GM21528 (cell line): Measurements from ENCODE around the gene IMMP1L.
"Not testable (repeated sequence)": the region's sequence is repeated elsewhere in the genome, so short reads cannot be mapped to it uniquely, and the experiment has no call there.

ENCODE experiments used
- ATAC-seq: cut with Tn5 transposase; IDR thresholded peaks from one replicate; pipeline ENCODE4 v1.9.1; 2021; ENCODE audit warnings: mild to moderate bottlenecking, moderate library complexity; ENCODE audit not compliant: unreplicated experiment, low FRiP score

The IMMP1L gene

GRCh38 chr11:31509429-31510345 lies at the start of gene IMMP1L, which contains the start of gene ELP4:
TSS of gene IMMP1L (minus strand) at chr11:31509622. CDS start at chr11:31463276, 46,346 bp downstream.
TSS of gene ELP4 (plus strand) at chr11:31509767. CDS start at chr11:31509785, 18 bp downstream.
- peak; percentile 99 for ATAC-seq

DNA sequence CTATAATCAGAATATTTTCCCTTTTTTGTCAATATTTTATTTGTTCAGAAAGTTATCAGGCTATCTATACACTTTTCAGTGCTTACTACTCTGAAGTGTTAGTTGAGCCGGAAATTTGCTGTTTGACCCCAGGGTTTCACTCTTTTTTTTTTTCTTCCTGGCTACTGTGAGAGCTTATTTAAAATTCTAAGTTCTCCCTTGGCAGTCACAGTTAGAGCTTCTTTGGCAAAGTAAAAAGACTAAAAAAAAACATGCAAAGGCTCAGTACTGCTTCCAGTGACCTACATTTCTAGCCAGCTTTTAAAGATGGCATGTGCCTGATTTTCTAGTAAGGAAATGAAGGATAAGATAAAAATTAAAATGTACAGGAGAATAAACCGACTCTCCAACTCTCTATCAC lies 48.6 kb upstream of the IMMP1L start:
- ATAC-seq = no peak

GRCh38 chr11:31555938-31556337 lies 46.5 kb upstream of the IMMP1L start:
- no peak for ATAC-seq

DNA sequence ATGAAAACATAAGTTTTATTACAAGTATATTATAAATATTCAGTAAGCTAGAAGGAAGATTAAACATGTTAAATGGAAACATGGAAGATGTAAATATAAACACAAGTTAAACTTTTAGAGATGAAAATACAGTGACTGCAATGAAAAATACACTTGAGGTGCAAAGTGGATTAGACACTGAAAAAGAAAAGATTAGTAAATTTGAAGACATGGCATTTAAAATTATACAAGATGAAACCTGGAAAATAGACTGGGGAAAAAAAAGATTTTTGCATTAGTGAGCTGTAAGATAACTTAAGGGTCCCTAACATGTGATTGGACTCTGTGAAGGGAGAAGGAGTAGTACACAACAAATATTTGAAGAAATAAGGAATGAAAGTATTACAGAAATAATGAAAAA lies 33.4 kb upstream of the IMMP1L start:
- ATAC-seq = no peak

GRCh38 chr11:31535479-31535878 lies 26.1 kb upstream of the IMMP1L start:
- ATAC-seq = no peak

- ATAC-seq = no peak
Measured at GRCh38 chr11:31531293-31531692, 21.9 kb upstream of the IMMP1L start.

- ATAC-seq = no peak
Measured at GRCh38 chr11:31529701-31530100, 20.3 kb upstream of the IMMP1L start.

GRCh38 chr11:31529189-31529588 lies 19.8 kb upstream of the IMMP1L start:
- no peak for ATAC-seq

DNA sequence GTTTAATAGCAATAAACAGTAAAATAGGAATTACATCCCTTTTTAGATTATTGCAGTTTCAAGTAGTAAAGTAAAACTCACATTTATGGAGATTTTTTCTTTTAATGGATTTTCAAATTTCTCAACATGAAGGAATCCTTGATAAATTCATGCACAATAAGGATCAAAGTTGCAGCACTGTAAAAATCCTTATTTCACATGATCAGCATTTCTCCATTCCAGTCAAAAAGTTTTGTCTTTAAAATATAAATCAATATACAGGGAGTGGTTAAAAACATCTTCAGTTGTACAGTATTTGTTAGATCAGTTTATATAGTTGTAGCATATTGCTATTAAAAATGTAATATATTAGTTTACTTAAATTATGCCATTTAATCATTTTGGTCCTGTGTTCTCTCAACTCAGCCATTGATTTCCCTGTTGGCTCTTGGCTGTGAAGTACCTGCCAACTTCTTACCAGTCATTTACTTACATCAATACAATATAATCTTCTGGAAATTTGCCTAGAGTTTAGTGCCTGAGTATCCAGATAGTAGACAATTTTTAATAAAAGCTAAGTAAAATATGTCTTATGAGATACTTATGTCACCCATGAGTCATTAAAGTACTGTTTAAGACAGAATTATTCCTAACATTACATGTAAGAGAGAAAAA lies 12.2 kb upstream of the IMMP1L start:
- no peak for ATAC-seq

DNA sequence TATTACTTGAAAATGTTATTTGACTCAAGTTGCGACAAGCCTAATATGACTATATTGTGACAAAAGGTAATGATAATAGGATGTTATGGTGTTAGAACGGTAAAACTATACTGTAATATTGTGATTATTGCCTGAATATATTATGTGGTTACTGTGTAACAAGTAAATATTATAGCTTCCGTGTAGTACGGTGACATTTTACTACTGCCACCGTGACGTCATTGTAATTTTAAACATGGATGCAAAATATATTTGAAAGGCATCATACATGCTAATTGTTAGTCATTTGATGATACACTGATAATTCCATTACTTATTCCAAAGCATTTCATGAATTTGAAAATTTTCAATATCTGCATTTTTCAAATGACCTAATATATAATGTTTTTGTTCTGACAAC lies 2.7 kb upstream of the IMMP1L start:
- ATAC-seq = no peak

- ATAC-seq = peak; percentile 15
Measured at GRCh38 chr11:31509051-31509428, 382 bp downstream of the IMMP1L start.

GRCh38 chr11:31500560-31500959 lies 8.9 kb downstream of the IMMP1L start:
- no peak for ATAC-seq

DNA sequence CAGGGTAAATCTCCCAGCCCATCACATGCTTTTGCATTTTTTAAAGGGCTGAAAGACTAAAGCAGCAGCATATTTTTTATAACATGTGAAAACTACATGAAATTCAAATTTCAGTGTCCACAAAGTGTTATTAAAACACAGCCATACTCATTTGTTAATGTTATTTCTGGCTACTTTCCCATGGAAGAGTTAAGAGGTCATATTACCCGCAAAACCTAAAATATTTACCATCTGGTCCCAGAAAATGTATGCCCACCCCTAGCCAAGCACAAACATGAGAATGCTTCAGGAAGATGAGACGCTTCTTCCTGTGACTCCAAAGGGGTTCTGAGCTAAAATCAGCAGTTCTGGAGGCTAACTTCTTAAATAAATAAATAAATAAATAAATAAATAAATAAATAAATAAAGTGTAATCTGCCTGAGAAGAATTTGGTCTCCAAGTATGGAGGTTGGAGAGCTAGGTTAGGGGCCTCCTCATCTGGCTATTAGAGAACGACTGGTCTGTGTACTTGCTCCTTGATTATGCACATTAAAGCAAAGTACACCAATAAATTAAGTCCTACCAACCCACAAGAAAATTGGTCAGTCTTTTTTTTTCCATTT lies 9.7 kb downstream of the IMMP1L start:
- no peak for ATAC-seq

DNA sequence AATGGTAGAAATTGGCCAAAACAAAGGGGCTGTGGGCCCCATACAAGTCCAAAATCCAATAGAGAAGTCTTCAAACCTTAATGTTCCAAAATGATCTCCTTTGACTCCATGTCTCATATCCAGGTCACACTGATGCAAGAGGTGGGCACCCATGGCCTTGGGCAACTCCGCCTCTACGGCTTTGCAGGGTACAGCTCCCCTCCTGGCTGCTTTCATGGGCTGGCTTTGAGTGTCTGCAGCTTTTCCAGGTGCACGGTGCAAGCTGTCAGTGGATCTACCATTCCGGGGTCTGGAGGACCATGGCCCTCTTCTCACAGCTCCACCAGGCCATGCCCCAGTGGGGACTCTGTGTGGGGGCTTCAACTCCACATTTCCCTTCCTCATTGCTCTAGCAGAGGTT lies 15.7 kb downstream of the IMMP1L start:
- not testable (repeated sequence) for ATAC-seq

DNA sequence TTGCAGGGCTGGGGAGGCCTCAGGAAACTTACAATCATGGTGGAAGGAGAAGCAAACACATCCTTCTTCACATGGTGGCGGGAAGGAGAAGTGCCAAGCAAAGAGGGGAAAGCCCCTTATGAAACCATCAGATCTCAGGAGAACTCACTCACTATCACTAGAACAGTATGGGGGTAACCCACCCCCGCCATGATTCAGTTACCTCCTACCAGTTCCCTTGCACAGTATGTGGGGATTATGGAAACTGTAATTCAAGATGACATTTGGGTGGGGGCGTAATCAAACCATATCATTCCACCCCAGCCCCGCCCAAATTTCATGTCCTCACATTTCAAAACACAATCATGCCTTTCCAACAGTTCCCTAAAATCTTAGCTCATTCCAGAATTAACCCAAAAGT lies 16.2 kb downstream of the IMMP1L start:
- no peak for ATAC-seq

GRCh38 chr11:31492320-31492913 lies 17.0 kb downstream of the IMMP1L start:
- no peak for ATAC-seq

DNA sequence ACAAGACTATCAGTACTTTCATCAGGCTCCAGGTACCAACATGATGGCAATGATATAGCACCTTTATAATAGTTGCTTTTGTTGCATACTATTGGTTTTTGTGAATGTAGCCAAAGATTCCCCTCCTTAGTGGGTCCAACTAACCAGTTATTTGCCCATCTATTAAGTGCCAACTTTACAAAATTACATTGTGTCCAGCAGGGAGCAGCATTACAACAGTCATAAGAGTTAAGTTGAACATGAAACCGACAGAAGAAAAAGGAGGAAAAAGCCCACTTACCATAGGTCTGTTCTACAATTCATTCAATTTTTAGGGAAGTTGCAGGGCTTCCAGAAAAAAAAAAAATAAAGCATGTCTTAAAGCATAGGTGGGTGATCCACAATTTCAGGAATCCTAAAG lies 21.6 kb downstream of the IMMP1L start:
- ATAC-seq = no peak

DNA sequence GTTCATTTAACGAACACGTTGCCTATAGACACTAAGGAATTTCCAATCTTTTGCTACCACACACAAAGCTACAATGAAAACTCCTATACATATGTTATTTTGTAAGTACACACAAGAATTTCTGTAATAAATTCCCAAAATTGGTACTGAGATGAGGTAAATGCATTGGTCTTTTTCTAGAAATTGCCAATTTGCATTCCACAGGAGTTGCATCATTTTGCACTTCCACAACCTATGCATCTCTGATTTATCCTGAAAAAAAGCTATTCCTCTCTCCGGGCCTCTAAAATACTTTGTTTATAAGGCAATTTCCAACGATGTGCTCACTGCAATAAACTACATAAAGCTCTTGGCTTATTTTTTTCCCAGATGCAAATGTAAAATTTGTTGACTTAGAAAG lies 24.9 kb downstream of the IMMP1L start:
- ATAC-seq = no peak

DNA sequence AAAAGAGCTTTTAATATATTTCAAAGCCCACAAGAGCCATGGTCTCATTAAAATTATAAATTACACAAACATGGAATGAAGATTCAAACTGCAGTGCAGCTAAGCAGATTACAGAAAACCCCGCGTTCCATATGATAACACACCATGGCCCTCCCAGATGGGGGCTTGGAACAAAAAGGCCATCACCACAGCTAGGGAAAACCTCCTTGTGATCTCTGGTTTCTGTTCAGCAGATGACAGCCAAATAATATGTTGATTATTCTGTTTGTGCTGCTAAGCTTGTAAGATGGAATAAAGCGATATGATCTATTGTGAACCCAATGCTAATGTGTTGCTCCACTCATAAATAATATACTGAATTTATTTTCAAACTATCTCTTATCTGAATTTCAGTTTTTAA lies 28.5 kb downstream of the IMMP1L start:
- no peak for ATAC-seq

DNA sequence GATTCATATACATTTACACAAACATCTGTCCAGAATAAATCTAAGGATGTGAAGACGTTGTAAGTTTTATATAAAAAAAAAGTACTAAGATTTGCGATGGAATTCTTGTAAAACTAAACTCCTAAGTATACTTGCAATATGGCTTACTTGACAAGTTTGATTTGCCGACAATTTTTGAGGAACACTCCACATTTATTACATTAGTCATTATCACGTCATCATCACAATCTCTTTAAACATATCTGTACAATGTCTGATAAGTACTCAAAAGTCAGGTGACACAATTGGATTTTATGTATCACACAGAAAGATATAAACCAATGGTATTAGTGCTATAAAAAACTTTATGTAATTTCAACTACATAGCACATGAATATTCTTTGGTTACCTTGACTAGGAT lies 30.4 kb downstream of the IMMP1L start:
- no peak for ATAC-seq

DNA sequence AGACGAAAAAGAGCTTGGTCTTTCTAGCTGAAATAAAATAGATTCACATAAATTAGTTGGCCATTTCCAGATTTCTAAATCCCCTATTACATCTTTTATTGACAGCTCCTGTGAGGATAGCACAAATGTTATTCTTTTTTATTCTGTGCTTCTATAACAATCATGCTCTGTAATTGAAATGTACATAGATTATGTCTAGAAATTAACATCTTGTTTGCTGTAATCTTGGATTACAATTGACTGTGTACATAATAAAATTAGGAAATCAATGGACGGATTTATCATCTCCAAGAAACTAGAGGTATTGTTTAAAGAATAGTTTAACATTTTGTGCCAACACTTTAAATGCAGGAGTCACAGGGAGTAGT lies 31.2 kb downstream of the IMMP1L start:
- ATAC-seq = no peak
